Stimulated activated CD8-positive, alpha-beta memory T cell treated with anti-CD3 and anti-CD28 coated beads, Interleukin-12 subunit alpha, Interleukin-12 subunit beta, amount 100 ng/mL, for 24 hours (primary cell): ENCODE data around the gene CRYBA4.
"Not testable (repeated sequence)": the region's sequence is repeated elsewhere in the genome, so short reads cannot be mapped to it uniquely, and the experiment has no call there.

Experiments used
- DNase-seq: peaks from one replicate; pipeline ENCODE4 v3.0.0-alpha.2; 2020; ENCODE audit errors: extremely low read depth

Gene CRYBA4

DNA sequence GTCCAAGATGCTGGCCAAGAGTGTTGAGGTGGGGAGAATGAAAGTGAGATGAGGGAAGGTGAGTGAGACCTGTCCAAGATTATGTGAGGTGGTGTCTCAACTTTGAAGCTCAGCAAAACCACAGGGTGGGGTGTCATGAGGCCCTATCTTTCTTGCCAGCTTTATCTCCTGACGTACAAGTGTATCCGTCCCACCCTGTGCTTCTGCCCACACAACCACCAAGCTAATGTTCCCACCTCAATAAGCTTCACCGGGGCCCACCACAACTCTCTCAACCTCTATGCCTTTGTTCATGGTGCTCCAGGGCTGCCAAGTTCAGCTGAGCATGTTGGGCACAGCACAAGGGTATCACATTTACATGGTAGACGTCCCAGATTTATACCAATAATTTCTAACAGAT is 24.7 kb upstream of the CRYBA4 start:
- no peak for DNase-seq

DNA sequence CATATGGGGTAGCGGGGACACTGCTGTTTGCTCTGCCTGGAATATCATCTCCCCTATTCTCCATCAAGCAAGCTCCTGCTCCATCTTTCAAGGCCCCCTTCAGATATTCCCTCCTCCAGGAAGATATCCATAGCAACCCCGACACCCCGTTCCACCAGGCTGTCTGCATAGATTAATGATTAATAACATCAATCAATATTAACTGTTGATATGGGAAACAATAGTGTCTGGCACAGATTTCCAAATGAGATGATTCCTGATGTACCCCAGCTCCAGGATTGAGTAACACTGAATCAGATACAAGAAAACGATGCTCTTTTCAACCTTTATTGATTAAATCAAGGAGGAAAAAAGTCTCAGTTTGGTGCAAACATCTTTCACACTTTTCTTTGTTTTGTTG is 24.3 kb upstream of the CRYBA4 start:
- DNase-seq = no peak

DNA sequence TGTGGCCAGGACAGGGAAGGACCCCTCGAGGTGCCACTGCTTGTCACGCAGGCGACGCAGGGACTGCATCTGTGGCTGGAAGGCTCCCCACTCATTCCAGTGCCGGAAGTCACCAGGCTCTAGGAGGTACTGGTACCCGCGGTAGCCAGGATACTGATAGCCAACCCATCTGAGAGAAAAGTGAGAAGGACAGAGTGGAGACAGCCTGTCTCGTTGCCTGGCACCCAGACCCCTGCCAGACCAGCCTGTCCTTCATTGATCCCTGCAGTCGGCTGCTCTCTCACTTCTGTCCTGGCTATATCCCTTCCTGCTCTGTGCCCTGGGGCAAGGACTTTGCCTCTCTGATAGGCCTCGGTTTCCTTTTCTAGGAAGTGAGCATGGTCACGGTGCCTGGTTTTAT is 22.3 kb upstream of the CRYBA4 start:
- no peak for DNase-seq

DNA sequence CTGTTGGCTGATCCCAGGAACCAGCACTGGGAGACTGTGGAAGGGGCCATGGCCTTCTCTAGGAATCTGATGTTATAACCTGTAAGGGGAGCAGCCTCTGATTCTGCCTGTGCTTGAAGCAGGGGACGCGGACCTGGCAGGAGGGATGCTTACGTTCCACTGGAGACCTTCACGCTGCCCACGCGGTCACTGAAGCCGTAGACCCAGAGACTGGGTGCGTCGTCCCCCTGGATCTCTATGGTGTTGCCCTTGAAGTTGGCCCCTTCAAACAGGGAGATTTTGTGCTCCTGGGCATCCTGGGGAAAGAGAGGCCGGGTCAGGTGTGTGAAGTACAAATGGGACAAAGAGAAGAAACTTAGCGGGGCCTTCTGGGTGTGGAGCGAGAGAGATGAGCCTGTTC is 20.0 kb upstream of the CRYBA4 start:
- DNase-seq = no peak

DNA sequence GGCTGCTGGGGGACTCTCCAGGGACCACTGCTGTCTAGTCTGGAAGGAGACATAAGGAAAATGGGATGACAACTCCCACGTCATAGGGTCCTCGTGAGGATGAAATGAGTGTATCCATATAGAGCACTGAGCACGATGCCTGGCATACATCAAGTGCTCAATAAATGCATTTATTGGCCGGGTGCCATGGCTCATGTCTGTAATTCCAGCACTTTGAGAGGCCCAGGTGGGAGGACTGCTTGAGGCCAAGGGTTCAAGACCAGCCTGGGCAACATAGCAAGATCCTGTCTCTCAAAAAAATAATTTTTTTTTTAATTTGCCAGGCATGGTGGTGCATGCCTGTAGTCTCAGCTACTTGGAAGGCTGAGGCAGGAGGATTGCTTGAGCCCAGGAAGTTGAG is 19.6 kb upstream of the CRYBA4 start:
- DNase-seq = no peak

DNA sequence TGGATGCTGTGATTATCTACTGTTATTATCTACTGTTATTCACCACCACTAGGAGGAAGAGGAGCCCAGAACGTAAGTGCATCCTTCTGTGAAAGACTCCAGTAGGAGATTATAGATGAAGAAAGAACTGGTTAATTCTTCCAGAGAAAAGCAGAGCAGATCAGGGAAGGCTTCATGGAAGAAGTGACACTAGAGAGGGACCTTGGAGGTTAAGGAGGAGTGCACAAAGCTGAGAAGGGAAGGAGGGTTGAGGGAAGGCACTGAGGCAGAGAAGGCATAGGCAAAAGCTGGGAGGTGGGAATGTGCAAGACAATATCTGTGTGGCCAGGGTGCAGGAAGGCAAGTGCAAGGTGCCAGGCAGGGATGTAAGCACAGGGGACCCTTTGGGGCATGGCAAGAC is 17.4 kb upstream of the CRYBA4 start:
- DNase-seq = no peak

DNA sequence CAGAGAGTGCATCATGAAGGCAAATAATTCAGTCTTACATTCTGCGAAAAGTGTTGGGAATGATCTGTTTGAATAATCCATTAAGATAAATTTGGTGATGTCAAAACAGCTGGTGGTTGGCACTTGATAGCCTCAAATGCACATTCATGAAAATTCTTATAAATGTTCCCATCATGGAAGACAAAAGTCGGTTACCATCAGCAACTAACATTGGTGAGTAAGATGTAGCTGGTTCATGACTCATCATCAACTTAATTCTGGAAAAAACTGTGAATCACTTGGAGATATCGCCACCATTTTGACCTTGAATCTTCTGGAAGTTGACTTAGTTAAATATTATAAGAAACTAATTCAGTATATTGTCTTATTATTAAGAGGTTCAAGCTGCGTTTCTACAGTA is 15.2 kb upstream of the CRYBA4 start:
- DNase-seq = no peak

DNA sequence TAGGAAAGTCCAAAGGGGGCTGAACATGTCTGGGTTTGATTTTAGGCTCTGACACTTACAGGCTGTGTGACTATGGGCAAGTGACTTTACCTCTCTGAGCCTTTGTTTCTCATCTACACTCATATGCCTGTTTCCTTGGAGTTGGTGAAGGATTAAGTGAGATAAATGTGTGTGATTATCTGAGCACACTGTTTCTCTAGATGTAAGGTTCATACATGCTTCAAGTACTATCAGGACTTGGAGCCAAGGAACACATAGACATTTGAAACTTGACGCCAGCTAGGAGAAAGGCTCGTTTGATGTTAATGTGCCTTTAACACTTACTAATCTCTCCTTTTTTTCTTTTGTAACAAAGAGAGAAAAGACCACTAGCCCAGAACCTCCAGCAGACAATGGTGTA is 13.6 kb upstream of the CRYBA4 start:
- DNase-seq = no peak

DNA sequence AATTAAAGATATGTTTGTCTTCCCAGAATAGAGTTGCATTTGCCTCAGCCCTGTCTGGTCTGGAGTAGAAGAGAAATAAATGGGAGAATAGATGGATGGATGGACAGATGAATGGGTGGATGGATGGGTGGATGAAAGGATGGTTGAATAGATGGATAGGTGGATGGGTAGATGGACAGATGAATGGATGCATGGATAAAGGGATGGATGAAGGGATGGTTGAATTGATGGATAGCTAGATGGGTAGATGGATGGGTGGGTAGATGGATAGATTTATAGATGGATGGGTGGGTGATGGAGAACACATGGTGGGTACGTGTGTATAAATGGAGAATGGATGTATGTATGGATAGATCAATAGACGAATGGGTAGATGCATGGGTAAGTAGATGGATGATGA is 12.5 kb upstream of the CRYBA4 start:
- no peak for DNase-seq

DNA sequence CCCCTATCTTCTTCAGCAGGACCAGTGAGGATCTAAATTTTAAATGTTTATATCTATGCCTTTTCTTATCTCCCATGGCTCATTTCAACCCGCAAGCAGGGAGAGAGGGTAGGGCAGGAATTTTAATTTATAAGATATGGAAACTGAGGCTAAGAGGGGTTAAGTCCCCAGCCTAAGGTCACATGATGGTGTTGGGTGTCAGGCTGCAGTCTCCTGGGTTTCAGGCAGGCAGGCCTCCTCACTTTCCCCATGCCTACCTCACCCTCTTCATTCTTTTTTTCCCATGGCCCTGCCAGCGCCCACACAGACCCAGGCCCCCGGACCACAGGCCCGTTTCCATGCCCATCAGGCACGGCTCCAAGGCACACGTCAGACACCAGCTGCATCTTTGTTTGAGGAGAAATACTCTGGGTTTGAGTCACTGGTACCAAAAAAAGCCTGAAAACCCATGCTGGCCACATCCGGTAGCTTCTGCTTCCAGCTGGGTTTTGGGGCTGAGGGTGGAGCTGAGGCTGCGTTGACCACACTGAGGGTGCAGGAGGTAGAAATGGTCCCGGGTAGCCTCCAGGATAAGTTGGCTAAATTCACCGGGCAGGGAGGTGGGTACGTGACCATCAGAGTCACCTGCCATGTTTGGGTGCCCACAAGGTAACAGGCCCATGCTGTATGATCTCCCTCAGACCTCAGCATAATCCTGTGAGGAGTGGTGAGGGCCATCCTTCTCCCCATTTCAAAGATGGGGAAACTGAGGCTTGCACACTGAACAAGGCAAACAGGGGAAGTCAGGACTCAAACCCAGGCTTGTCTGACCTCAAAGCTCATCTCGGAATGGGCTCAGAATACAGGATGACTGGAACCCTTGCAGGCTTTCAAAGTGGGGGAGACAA is 11.4 kb upstream of the CRYBA4 start:
- DNase-seq = no peak

DNA sequence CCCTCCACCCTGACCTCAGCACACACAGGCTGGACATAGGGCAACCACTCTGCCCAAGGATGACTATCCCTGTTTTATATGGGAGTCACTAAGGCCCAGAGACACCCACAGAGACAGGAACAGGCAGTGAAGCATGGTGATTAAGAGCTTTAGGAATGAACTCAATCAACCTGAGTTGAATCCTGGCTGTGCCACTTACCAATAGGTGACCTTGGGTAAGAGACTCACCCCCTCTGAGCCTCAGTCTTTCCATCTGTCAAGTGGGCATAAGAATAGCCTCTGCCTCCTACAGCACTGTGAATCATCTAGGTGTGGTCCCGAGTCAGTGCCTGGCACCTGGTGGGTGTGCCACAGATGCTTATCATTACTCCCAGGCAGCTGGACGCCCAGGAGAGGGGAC is 10.8 kb upstream of the CRYBA4 start:
- DNase-seq = no peak

DNA sequence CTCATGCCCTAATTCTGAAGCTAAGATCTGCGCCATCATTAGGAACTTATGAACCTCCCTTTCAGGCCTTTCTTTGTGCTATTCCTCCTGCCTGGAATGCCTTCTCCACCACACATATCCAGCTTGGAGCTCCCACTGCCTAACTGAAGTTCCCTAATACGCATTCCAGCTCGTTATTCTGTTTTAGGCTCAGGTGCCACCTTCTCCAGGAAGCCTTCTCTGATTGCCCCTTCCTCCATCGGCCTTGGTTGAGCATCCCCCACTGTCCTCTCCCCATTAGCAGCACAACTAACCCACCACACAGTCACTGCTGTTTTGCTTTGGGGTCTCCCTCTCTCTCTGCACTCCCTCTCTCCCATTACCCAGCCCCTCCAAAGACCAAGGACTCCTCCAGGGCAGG is 9.1 kb upstream of the CRYBA4 start:
- no peak for DNase-seq

DNA sequence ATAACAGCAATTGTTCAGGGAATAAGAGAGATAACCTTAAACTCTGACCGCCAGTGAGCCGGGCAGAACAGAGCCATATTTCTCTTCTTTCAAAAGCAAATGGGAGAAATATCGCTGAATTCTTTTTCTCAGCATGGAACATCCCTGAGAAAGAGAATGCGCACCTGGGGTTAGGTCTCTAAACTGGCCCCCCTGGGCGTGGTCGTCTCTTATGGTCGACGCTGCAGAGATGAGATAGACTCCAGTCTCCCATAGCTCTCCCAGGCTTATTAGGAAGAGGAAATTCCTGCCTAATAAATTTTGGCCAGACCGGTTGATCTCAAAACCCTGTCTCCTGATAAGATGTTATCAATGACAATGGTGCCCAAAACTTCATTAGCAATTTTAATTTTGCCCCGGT is 8.0 kb upstream of the CRYBA4 start:
- not testable (repeated sequence) for DNase-seq

DNA sequence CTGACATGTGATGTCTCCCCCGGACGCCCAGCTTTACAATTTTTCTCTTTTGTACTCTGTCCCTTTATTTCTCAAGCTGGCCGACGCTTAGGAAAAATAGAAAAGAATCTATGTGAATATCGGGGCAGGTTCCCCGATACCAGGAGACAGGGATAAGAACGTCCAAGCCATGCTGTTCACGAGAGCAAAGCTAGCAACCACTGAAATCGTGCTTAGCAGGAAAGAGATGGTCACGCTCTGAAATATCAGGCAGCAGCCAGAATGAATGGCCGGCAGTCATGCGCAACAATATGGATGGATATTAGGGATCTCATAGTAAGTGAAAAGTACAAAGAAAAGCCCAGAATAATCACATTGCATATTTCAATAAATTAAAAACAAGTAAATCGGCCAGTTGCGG is 7.4 kb upstream of the CRYBA4 start:
- no peak for DNase-seq

DNA sequence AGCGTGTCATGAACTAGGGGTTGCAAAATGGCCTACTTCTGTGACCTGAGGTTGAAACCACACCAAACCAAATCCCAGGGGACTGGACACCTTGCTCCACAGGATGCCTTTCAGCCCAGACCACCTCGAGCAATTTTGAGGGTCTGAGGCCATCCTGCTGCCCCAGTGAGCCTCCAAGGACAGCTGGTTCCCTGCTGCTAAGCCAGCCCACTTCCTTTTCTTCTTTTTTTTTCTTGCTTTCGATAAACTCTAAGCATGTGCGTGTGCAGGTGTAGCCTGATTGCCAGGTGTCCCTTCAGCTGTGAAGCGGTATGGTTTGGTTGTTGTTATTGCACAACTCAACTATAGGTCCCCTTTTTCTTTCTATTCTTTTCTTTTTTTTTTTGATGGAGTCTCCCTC is 6.6 kb upstream of the CRYBA4 start:
- DNase-seq = no peak

DNA sequence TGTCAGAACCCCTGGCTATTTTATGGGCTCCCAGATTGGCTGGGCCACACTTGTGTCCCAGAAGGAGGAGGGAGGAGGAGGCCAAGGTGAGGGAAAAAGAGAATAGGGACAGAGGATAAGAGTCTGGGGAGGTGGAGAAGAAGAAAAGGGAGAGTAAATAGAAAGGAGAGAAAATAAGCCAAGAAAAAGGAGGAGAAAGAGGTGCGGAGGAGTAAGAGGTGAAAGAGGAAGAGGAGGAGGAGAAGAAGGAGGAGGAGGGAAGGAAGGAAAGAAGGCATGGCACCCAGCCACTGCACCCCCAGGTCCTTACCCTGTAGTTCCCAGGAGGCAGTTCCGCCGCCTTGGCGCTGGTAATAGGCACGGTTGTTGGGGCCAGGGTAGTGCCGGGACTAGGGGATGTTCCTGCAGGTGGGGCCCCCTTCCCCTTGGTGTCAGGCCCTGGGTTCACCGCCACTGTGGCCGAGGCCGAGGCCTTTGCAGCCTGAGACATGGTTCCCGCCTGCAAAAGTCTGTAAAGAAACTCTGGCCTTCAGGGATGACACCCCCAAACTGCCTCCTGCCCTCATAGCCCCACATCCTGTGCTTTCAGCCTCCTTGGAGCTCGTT is 5.8 kb upstream of the CRYBA4 start:
- DNase-seq = no peak

DNA sequence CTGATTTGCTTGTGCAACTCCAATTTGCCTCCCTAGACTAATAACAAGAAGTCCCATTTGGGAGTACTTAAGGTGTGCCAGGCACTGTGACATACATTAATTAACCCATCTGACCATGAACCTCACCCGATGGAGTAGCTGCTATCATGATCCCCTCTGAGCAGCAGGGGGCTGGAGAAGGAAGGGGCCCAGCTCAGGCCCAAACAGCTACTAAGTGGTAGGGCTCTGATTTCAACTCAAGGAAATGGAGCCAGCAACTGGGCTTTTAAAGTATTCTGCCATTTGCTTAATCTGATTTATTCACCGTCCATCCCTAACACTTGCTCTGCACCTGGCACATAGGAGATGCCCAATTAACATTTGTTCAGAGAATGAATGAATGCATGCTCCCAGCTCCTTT is 5.1 kb upstream of the CRYBA4 start:
- DNase-seq = no peak

DNA sequence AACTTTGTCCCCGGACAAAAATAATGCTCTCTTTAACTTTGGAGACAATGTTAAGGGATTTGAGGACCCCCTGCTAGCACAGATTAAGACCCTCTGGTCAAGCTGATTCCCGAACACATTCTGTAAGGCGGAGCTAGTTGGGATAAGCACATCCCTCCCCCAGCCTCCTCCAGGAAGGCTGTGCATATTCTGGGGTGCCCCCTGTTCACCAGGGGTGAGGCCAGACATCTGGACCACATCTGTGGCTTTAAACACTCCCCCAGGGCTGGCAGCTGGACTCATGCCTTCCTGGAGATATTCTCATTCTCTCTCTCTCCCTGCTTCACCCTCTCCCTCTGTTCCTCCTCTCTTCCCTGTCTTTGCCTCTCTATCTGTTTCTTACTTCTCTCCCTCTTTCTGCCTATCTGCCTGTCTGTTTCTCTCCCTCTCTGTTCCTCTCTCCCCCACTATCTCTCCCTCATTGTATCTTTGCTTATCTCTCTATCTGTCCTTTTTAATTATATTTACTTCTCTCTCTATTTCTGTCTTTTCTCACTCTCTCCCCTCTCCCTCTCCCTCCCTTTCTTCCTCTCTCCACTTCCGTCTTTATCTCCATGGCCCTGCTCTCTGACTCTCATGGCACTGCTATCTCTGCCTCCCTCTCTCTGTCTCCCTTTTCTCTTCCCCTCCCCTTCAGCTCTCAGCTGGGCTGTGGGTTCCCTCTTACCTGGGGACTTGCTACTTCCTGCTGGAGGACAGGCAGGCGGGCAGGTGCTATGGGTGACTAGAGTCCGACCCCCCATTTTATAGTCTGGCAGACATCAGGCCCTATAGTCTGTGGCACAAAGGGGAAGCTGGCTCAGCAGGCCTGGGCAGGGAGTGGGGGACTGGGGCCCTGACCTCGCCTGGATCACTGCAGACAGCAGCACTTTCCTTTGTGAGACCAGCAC is 4.2 kb upstream of the CRYBA4 start, which contains the start of gene CRYBB1:
Gene CRYBB1, minus strand, starts transcription at position 757 of the 929 bp plus-strand sequence. CDS start 1,708 bp downstream, outside the sequence.
- no peak for DNase-seq

DNA sequence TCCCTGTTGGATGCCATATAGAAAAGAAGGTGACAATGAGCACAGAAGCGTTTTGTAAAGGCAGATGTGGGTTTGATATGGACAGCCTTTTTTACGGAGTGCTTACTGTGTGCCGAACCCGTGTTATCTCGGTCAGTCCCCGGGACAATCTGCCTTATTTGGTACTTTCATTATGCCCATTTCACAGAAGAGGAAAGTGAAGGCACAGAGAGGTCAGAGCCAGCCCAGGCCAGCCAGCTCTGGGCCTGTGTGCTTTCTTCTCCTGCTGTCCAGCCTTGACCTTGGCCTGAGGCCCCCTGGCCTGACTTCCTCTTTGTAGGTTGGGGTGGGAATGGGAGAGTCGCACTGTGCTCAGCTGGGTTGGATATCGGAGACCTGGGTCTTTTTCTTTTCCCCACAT is 3.3 kb upstream of the CRYBA4 start:
- no peak for DNase-seq

DNA sequence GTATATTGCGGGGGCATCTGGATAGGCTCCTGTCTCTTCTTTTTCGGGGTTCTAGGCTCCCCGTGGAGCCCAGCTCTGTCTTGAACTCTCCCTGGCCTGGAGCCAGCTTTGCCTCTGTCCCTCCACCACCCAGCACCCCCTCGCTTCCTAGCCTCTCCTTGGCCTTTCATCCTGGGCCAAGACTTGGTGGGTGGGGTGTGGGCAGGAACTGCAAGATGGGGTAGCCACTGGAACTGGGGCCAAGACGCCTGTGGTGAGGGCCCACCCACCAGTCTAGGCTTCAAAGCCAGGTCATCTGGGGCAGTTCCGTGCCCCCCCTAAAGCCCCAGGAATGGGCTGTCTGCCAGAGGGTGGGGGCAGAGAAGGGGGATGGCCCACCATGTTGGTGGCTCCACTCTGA is 2.3 kb upstream of the CRYBA4 start:
- DNase-seq = no peak

DNA sequence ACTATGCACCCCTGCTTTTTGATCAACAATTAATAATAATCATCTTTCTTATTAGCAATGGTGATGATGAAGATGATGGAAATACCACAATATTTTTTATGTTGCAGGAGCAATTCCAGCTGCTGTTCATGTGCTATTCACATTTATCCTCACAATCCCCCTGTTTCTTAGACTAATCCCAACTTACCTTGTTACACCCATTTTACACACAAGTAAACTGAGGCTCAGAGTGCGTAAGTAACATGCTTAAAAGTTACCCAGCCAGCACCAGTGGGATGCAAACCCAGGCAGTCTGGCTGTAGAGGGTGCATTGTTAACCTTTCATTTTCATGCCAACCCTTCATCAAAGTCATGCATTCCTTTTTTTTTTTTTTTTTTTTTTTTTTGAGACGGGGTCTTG is 1.6 kb upstream of the CRYBA4 start:
- no peak for DNase-seq

DNA sequence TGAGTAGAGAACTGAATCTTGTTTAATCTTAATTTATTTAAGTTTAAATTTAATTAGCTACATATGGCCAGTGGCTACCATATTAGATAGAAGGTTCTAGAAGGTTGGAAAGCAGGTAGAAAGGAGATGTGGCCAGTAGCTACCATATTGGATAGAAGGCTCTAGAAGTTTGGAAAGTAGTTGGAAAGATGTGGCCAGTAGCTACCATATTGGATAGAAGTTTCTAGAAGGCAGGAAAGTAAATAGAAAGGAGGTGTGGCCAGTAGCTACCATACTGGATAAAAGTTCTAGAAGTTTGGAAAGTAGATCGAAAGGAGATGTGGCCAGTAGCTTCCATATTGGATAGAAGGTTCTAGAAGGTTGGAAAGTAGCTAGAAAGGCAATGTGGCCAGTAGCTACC is 2.2 kb downstream of the CRYBA4 start:
- no peak for DNase-seq
